Liver (tissue), 9 donors: ENCODE data around the gene C16orf78. TPM values are rescaled to one million over a fixed set of nuclear protein-coding genes. Genes with fewer than 3 reads are reported as not detected.
"Not testable (repeated sequence)": the region's sequence is repeated elsewhere in the genome, so short reads cannot be mapped to it uniquely, and the experiment has no call there.

Source experiments
- DNase-seq: peaks from one replicate; pipeline ENCODE4 v3.0.0-alpha.2; 2017; ENCODE audit warnings: low spot score
- H3K27ac ChIP-seq, 2 donors: one replicate each; pipeline ENCODE4 v1.7.0; 2013; ENCODE audit warnings: inconsistent platforms in 2 of 2, low read length in 2 of 2, control low read depth in 1 of 2, low read depth in 1 of 2, mild to moderate bottlenecking in 1 of 2
- H3K27me3 ChIP-seq, 4 donors: one replicate each; pipeline versions ENCODE4 v1.6.1 to v1.7.0; 2013; ENCODE audit warnings: low read length in 3 of 4, inconsistent platforms in 1 of 4, mild to moderate bottlenecking in 1 of 4, moderate library complexity in 1 of 4; ENCODE audit not compliant: control insufficient read depth in 4 of 4, insufficient read depth in 4 of 4
- H3K36me3 ChIP-seq, 4 donors: one replicate each; pipeline versions ENCODE4 v1.6.1 to v1.7.0; 2013; ENCODE audit warnings: low read length in 3 of 4, mild to moderate bottlenecking in 3 of 4, low read depth in 1 of 4, moderate library complexity in 1 of 4; ENCODE audit not compliant: control insufficient read depth in 4 of 4, insufficient read depth in 3 of 4
- H3K4me1 ChIP-seq, 4 donors: one replicate each; pipeline versions ENCODE4 v1.6.1 to v1.7.0; 2013; ENCODE audit warnings: low read length in 3 of 4, mild to moderate bottlenecking in 3 of 4, moderate library complexity in 1 of 4; ENCODE audit not compliant: control insufficient read depth in 4 of 4, insufficient read depth in 4 of 4
- H3K4me3 ChIP-seq, 3 donors: one replicate each; pipeline versions ENCODE4 v1.6.1 to v1.7.0; 2013; ENCODE audit warnings: low read length in 3 of 3, control low read depth in 1 of 3, low read depth in 1 of 3, mild to moderate bottlenecking in 1 of 3
- H3K9ac ChIP-seq, 2 donors: one replicate each; pipeline ENCODE4 v1.7.0; 2013; ENCODE audit warnings: low read length in 2 of 2, mild to moderate bottlenecking in 2 of 2, moderate library complexity in 2 of 2, control low read depth in 1 of 2, low read depth in 1 of 2
- H3K9me3 ChIP-seq, 4 donors: one replicate each; pipeline versions ENCODE4 v1.6.1 to v1.7.0; 2013; ENCODE audit warnings: low read length in 3 of 4; ENCODE audit not compliant: control insufficient read depth in 4 of 4
- CTCF ChIP-seq: fragments of 150-350 bp; IDR thresholded peaks from 2 replicates; pipeline ENCODE4 v1.5.1; 2017; ENCODE audit warnings: improper control_type of control experiment, low read depth, low read length; ENCODE audit not compliant: missing input control
- EGR1 ChIP-seq, 2 donors: IDR thresholded peaks; 2 replicates each; pipeline ENCODE4 v1.6.1; 2016 to 2018; ENCODE audit warnings: antibody characterized with exemption in 2 of 2, low read depth in 2 of 2
- FOXA1 ChIP-seq: IDR thresholded peaks from 2 replicates; pipeline ENCODE4 v1.6.1; 2016; ENCODE audit warnings: antibody characterized with exemption
- HNF4A ChIP-seq, 2 donors: conservative IDR thresholded peaks; 2 replicates each; pipeline ENCODE4 v1.6.1; 2016; ENCODE audit warnings: antibody characterized with exemption in 2 of 2, mild to moderate bottlenecking in 2 of 2
- HNF4G ChIP-seq: IDR thresholded peaks from 2 replicates; pipeline ENCODE4 v1.6.1; 2016; ENCODE audit warnings: antibody characterized with exemption
- MAX ChIP-seq: IDR thresholded peaks from 2 replicates; pipeline ENCODE4 v1.6.1; 2016; ENCODE audit warnings: antibody characterized with exemption
- NR2F2 ChIP-seq: IDR thresholded peaks from 2 replicates; pipeline ENCODE4 v1.6.1; 2016; ENCODE audit warnings: antibody characterized with exemption
- RAD21 ChIP-seq, 2 donors: IDR thresholded peaks; 2 replicates each; pipeline ENCODE4 v1.6.1; 2016; ENCODE audit warnings: antibody characterized with exemption in 2 of 2, mild to moderate bottlenecking in 2 of 2
- REST ChIP-seq: IDR thresholded peaks from 2 replicates; pipeline ENCODE4 v1.6.1; 2016; ENCODE audit warnings: antibody characterized with exemption, mild to moderate bottlenecking
- RXRA ChIP-seq, 2 donors: IDR thresholded peaks; 2 replicates each; pipeline ENCODE4 v1.6.1; 2017 to 2018; ENCODE audit warnings: antibody characterized with exemption in 2 of 2, mild to moderate bottlenecking in 1 of 2
- SP1 ChIP-seq: IDR thresholded peaks from 2 replicates; pipeline ENCODE4 v1.6.1; 2018; ENCODE audit warnings: antibody characterized with exemption, mild to moderate bottlenecking
- TAF1 ChIP-seq: conservative IDR thresholded peaks from 2 replicates; pipeline ENCODE4 v1.6.1; 2016; ENCODE audit warnings: antibody characterized with exemption, mild to moderate bottlenecking
- ZBTB33 ChIP-seq: IDR thresholded peaks from 2 replicates; pipeline ENCODE4 v1.6.1; 2016; ENCODE audit warnings: antibody characterized with exemption
- WGBS: extraction: QIAGEN DNeasy Blood & Tissue Kit; methylation state at CpG from one replicate; pipeline ENCODE4 v1.1.7; 2013; 5-methylcytosine and 5-hydroxymethylcytosine counted together
- polyA plus RNA-seq, 2 donors: library from polyadenylated mRNA; stranded (reverse) in 1 of 2; unstranded in 1 of 2; fragments of 200-250 nt in 1 of 2; fragments of >200 nt in 1 of 2; fragmentation: Nextera tagmentation in 1 of 2; extraction: Ambion mirVana in 1 of 2; gene quantifications; one replicate each; pipeline versions ENCODE4 v1.2.1 to v1.2.3, GENCODE V29; 2013 to 2015
- total RNA-seq, 2 donors: library from RNA; depleted of rRNA; stranded (reverse); fragments of >200 nt; gene quantifications; one replicate each; pipeline ENCODE4 v1.2.3, GENCODE V29; 2014
- donor health status: healthy.
- donor health status: healthy.
- donor health status: healthy.
- donor health status: healthy.
- donor health status: healthy.

The C16orf78 gene
- total and polyA plus RNA-seq, 4 donors, result not detected

GRCh38 chr16:49356728-49357488, 16.7 kb upstream of the C16orf78 start:
- WGBS, result 45% methylated on average over 20 of the region's 20 CpGs
- no peak for TF ChIP-seq NR2F2

GRCh38 chr16:49359591-49359990, 14.0 kb upstream of the C16orf78 start:
- Histone ChIP-seq H3K36me3 (no peaks in the 10 kb centered on the region), H3K9ac (no peak overlapping the region), H3K4me3 (no peak overlapping the region), H3K27me3 (peaks cover 0 to 3% (median 0%) of the 10 kb centered on the region in 4 donors), H3K27ac (no peak overlapping the region), H3K4me1 (no peaks in the 10 kb centered on the region), H3K9me3 (no peaks in the 10 kb centered on the region)
- no peak for DNase-seq
- TF ChIP-seq HNF4A (conservative IDR thresholded peaks at IDR 0.05) (no peak), REST (no peak), RXRA (IDR thresholded peaks at IDR 0.05) (no peak), RAD21 (IDR thresholded peaks at IDR 0.05) (no peak), EGR1 (IDR thresholded peaks at IDR 0.05; ENCODE audit: low read depth in 2 of 2) (no peak), NR2F2 (no peak), HNF4G (no peak), SP1 (no peak), MAX (no peak), ZBTB33 (no peak), TAF1 (no peak), CTCF (no peak), FOXA1 (no peak)
- WGBS, result 41% methylated on average over 4 of the region's 4 CpGs

More at GRCh38 chr16:49356728-49357488, 16.7 kb upstream of the C16orf78 start:
- Histone ChIP-seq H3K27ac (no peak overlapping the region), H3K9me3 (no peaks in the 10 kb centered on the region), H3K4me3 (no peak overlapping the region), H3K27me3 (peaks cover 0 to 2% (median 0%) of the 10 kb centered on the region in 4 donors), H3K36me3 (no peaks in the 10 kb centered on the region), H3K9ac (no peak overlapping the region), H3K4me1 (no peaks in the 10 kb centered on the region)
- DNase-seq, result no peak

- 76% methylated on average over 6 of the region's 6 CpGs for WGBS
- H3K9ac ChIP-seq, DNase-seq, H3K9me3 ChIP-seq, H3K36me3 ChIP-seq, H3K27ac ChIP-seq, H3K4me1 ChIP-seq, H3K27me3 ChIP-seq, H3K4me3 ChIP-seq: not testable (repeated sequence)
These were observed 11.9 kb upstream of the C16orf78 start for GRCh38 chr16:49361731-49362130.
